Effector memory CD4-positive, alpha-beta T cell (primary cell): Measurements from ENCODE around the gene ZSWIM1.

ENCODE experiments used
- DNase-seq, 3 donors: peaks; one replicate each; pipeline ENCODE4 v3.0.0-alpha.2; 2020
- H3K27ac ChIP-seq: 2 replicates; pipeline ENCODE4 v1.7.0; 2013; ENCODE audit warnings: mild to moderate bottlenecking, low read length, moderate library complexity; ENCODE audit not compliant: insufficient read depth, poor library complexity, severe bottlenecking
- H3K27me3 ChIP-seq: replicated peaks from 2 replicates; pipeline ENCODE4 v1.7.0; 2013; ENCODE audit warnings: mild to moderate bottlenecking, low read length; ENCODE audit not compliant: insufficient read depth, control insufficient read depth, poor library complexity, severe bottlenecking
- H3K36me3 ChIP-seq: 2 replicates; pipeline ENCODE4 v1.7.0; 2013; ENCODE audit warnings: mild to moderate bottlenecking, low read length, moderate library complexity; ENCODE audit not compliant: control insufficient read depth, insufficient read depth
- H3K4me1 ChIP-seq: 2 replicates; pipeline ENCODE4 v1.7.0; 2013; ENCODE audit warnings: low read length, mild to moderate bottlenecking; ENCODE audit not compliant: control insufficient read depth, insufficient read depth, poor library complexity, severe bottlenecking
- H3K4me3 ChIP-seq: 2 replicates; pipeline ENCODE4 v1.7.0; 2013; ENCODE audit warnings: low read length, low read depth, mild to moderate bottlenecking; ENCODE audit not compliant: insufficient read depth, poor library complexity, severe bottlenecking
- H3K9me3 ChIP-seq: 2 replicates; pipeline ENCODE4 v1.7.0; 2013; ENCODE audit warnings: mild to moderate bottlenecking, low read length, moderate library complexity; ENCODE audit not compliant: control insufficient read depth

ZSWIM1 gene

GRCh38 chr20:45841407-45842129, 39.5 kb upstream of the ZSWIM1 start:
- H3K27me3 ChIP-seq = no peaks in the 10 kb centered on the region
- no peaks in the 10 kb centered on the region for H3K4me1 ChIP-seq
- H3K27ac ChIP-seq = no peak overlapping the region
- DNase-seq = no peak
- H3K36me3 ChIP-seq = peaks cover 53% of the 10 kb centered on the region
- no peaks in the 10 kb centered on the region for H3K9me3 ChIP-seq
- no peak overlapping the region for H3K4me3 ChIP-seq

GRCh38 chr20:45842169-45842812, 38.7 kb upstream of the ZSWIM1 start:
- DNase-seq = no peak

GRCh38 chr20:45843506-45843905, 37.5 kb upstream of the ZSWIM1 start:
- Histone ChIP-seq H3K27ac (no peak overlapping the region), H3K27me3 (no peaks in the 10 kb centered on the region), H3K36me3 (peaks cover 60% of the 10 kb centered on the region), H3K4me1 (no peaks in the 10 kb centered on the region), H3K9me3 (no peaks in the 10 kb centered on the region), H3K4me3 (no peak overlapping the region)
- DNase-seq = no peak

More at GRCh38 chr20:45842169-45842812, 38.7 kb upstream of the ZSWIM1 start:
- Histone ChIP-seq H3K27ac (no peak overlapping the region), H3K4me1 (no peaks in the 10 kb centered on the region), H3K9me3 (no peaks in the 10 kb centered on the region), H3K27me3 (no peaks in the 10 kb centered on the region), H3K4me3 (no peak overlapping the region), H3K36me3 (peaks cover 54% of the 10 kb centered on the region)

GRCh38 chr20:45845452-45845851, 35.6 kb upstream of the ZSWIM1 start:
- no peak overlapping the region for H3K4me3 ChIP-seq
- no peaks in the 10 kb centered on the region for H3K9me3 ChIP-seq
- no peak for DNase-seq
- H3K27ac ChIP-seq = no peak overlapping the region
- no peaks in the 10 kb centered on the region for H3K27me3 ChIP-seq
- no peaks in the 10 kb centered on the region for H3K4me1 ChIP-seq
- peaks cover 61% of the 10 kb centered on the region for H3K36me3 ChIP-seq

DNA sequence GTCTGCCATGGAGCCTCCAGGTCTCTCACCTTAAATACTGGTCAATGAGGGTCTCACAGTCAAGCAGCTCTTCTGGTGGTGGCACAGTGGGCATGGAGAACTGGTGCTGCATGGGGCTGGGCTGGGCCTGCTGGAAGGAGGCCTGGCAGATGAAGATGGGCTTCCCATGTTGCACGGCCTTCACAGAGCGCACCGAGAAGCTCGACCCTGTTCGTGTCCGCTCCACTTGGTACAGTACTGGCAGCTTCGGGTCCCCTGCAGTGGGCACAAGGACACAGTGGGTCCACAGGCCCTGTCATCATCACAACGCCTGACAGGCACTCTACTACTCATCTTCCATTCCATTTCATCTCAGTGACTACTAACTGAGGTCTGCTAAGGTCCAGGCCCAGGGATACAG, 32.6 kb upstream of the ZSWIM1 start:
- Histone ChIP-seq H3K4me3 (no peak overlapping the region), H3K27me3 (no peaks in the 10 kb centered on the region), H3K36me3 (peaks cover 42% of the 10 kb centered on the region), H3K9me3 (no peaks in the 10 kb centered on the region), H3K4me1 (no peaks in the 10 kb centered on the region), H3K27ac (no peak overlapping the region)
- no peak for DNase-seq

DNA sequence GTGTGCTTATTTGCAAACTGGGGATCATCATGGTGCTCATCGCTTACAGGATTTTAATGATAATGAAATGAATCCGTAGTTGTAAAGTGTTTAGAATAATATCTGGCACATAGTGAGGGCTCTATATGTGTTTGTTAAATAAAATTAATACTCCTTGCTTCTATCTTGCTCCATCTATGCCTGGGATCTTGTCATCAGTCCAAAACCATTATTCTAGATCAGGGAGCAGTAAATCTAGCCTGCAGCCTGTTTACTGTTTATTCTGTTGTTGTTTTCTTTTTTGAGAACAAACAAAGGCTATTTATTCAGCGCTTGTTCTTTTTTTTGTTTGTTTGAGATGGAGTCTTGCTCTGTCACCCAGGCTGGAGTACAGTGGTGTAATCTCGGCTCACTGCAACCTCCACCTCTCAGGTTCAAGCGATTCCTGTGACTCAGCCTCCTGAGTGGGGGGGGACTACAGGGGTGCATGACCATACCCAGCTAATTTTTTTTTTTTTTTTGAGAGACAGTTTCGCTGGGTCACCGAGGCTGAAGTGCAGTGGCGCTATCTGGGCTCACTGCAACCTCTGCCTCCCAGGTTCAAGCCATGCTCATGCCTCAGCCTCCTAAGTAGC, 32.0 kb upstream of the ZSWIM1 start:
- Histone ChIP-seq H3K36me3 (peaks cover 36% of the 10 kb centered on the region), H3K27ac (no peak overlapping the region), H3K9me3 (no peaks in the 10 kb centered on the region), H3K4me3 (no peak overlapping the region), H3K4me1 (no peaks in the 10 kb centered on the region), H3K27me3 (no peaks in the 10 kb centered on the region)
- no peak for DNase-seq

DNA sequence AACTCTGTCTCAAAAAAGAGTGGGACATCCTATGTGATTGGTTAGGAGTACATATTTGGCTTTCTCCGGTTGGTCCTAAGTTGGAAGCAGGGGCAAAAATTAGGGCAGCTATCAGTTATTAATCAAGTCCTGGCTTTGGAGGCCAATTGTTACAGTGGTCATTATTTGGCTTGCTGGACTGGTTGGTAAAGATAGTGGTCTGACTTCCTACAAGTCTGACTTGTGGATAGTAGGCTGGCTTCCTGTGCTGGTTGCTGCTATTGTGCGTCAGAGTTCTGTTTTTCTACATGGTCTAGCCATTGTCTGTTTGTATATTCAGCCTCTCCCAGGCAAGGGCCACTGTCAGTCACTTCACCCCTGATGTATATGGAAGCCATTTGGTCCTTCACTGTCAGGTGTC, 30.8 kb upstream of the ZSWIM1 start:
- H3K9me3 ChIP-seq = no peaks in the 10 kb centered on the region
- H3K4me1 ChIP-seq = peaks cover 4% of the 10 kb centered on the region
- H3K27me3 ChIP-seq = no peaks in the 10 kb centered on the region
- peaks cover 26% of the 10 kb centered on the region for H3K36me3 ChIP-seq
- DNase-seq = no peak
- no peak overlapping the region for H3K4me3 ChIP-seq
- H3K27ac ChIP-seq = no peak overlapping the region

GRCh38 chr20:45850926-45851325, 30.1 kb upstream of the ZSWIM1 start:
- Histone ChIP-seq H3K36me3 (peaks cover 19% of the 10 kb centered on the region), H3K4me1 (peaks cover 7% of the 10 kb centered on the region), H3K4me3 (no peak overlapping the region), H3K27me3 (no peaks in the 10 kb centered on the region), H3K27ac (no peak overlapping the region), H3K9me3 (no peaks in the 10 kb centered on the region)
- DNase-seq = no peak

GRCh38 chr20:45851501-45851900, 29.5 kb upstream of the ZSWIM1 start:
- no peak for DNase-seq
- Histone ChIP-seq H3K36me3 (peaks cover 13% of the 10 kb centered on the region), H3K27ac (no peak overlapping the region), H3K9me3 (no peaks in the 10 kb centered on the region), H3K4me1 (peaks cover 11% of the 10 kb centered on the region), H3K27me3 (no peaks in the 10 kb centered on the region), H3K4me3 (no peak overlapping the region)

DNA sequence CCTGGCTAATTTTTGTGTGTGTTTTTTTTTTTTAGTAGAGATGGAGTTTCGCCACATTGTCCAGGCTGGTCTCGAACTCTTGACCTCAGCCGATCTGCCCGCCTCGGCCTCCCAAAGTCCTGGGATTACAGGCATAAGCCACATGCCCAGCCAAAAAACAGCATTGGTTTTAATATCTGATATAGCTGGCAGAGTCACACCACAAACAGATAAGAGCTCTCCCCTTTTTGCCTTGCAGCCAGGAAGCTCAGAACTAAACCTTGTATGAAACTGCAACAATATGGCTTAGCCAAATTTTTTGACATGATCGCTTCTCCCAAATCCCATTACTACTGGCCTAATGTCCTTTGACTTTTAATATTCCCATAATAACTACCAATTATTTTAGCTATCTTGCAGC, 28.7 kb upstream of the ZSWIM1 start:
- DNase-seq = no peak
- Histone ChIP-seq H3K4me3 (no peak overlapping the region), H3K36me3 (peaks cover 12% of the 10 kb centered on the region), H3K4me1 (peaks cover 11% of the 10 kb centered on the region), H3K9me3 (no peaks in the 10 kb centered on the region), H3K27ac (no peak overlapping the region), H3K27me3 (no peaks in the 10 kb centered on the region)
